Articular chondrocyte of knee joint (primary cell): ENCODE data around the gene TAPT1. TPM values are rescaled to one million over a fixed set of nuclear protein-coding genes. Genes with fewer than 3 reads are reported as not detected.

Source experiments
- small RNA-seq: library from RNA; depleted of rRNA; stranded (forward); fragments of <200 nt; gene quantifications from one replicate; pipeline ENCODE3, GENCODE V24; 2012
- total RNA-seq: library from RNA; depleted of rRNA; stranded (reverse); fragments of >200 nt; gene quantifications from 2 replicates; pipeline ENCODE4 v1.2.3, GENCODE V29; 2012

The TAPT1 gene
- total RNA-seq = 23.5 and 29.3 TPM in 2 replicates

GRCh38 chr4:16225863-16226815 is at the start of gene TAPT1:
TSS of gene TAPT1 (minus strand) at chr4:16226471. CDS start at chr4:16226457, 14 bp downstream.

Small RNAs within 50 kb of the gene (small RNA-seq; reads per million reads assigned to genes)
- gene RPS21P4 = not detected

Other genes with a start within 250 kb of the TAPT1 start
- gene PROM1, start 142.4 kb downstream of the TAPT1 start, total RNA-seq = not detected in 2 replicates